ENCODE data around the gene BTBD9. TPM values are rescaled to one million over a fixed set of nuclear protein-coding genes. Genes with fewer than 3 reads are reported as not detected.

BTBD9 gene
- total RNA-seq, 1 donor from 2014 or later, result 18.1 TPM

- DNase-seq (no peak), ATAC-seq (no peak)
- intact Hi-C loops (cut with micrococcal nuclease), result no loop called here
Observed at GRCh38 chr6:38346291-38347079, 293.2 kb downstream of the BTBD9 start.

GRCh38 chr6:38345586-38345985 lies 294.1 kb downstream of the BTBD9 start:
- DNase-seq (no peak), ATAC-seq (no peak)
- intact Hi-C loops (cut with micrococcal nuclease), result no loop called here

- no peak for ATAC-seq
- DNase-seq, result no peak
- intact Hi-C loops (cut with micrococcal nuclease), result no loop called here
Observed at GRCh38 chr6:38341496-38341895, 298.2 kb downstream of the BTBD9 start.

GRCh38 chr6:38339914-38340313 lies 299.8 kb downstream of the BTBD9 start:
- no peak for DNase-seq
- ATAC-seq, result no peak
- intact Hi-C loops (cut with micrococcal nuclease), result no loop called here

- ATAC-seq (no peak), DNase-seq (no peak)
- intact Hi-C loops (cut with micrococcal nuclease), result no loop called here
Observed at GRCh38 chr6:38337819-38338465, 301.8 kb downstream of the BTBD9 start.

- ATAC-seq (no peak), DNase-seq (no peak)
- intact Hi-C loops (cut with micrococcal nuclease), result no loop called here
Observed at GRCh38 chr6:38336922-38337321, 302.8 kb downstream of the BTBD9 start.

- no peak for ATAC-seq
- intact Hi-C loops (cut with micrococcal nuclease), result no loop called here
- no peak for DNase-seq
Observed at GRCh38 chr6:38326837-38327236, 312.9 kb downstream of the BTBD9 start.

- intact Hi-C loops (cut with micrococcal nuclease), result no loop called here
- DNase-seq, result no peak
- ATAC-seq, result no peak
Observed at GRCh38 chr6:38323216-38323615, 316.5 kb downstream of the BTBD9 start.

- no peak for ATAC-seq
- intact Hi-C loops (cut with micrococcal nuclease), result no loop called here
- DNase-seq, result no peak
Observed at GRCh38 chr6:38322138-38322537, 317.6 kb downstream of the BTBD9 start.

- ATAC-seq (no peak), DNase-seq (no peak)
- intact Hi-C loops (cut with micrococcal nuclease), result no loop called here
Observed at GRCh38 chr6:38320843-38321242, 318.9 kb downstream of the BTBD9 start.

GRCh38 chr6:38320358-38320757 lies 319.4 kb downstream of the BTBD9 start:
- DNase-seq, result no peak
- no peak for ATAC-seq
- intact Hi-C loops (cut with micrococcal nuclease), result no loop called here

GRCh38 chr6:38319256-38320212 lies 320.2 kb downstream of the BTBD9 start:
- intact Hi-C loops (cut with micrococcal nuclease), result no loop called here
- DNase-seq (no peak), ATAC-seq (no peak)

GRCh38 chr6:38316099-38316868 lies 323.4 kb downstream of the BTBD9 start:
- intact Hi-C loops (cut with micrococcal nuclease), result no loop called here
- DNase-seq (no peak), ATAC-seq (no peak)

- no peak for ATAC-seq
Observed at GRCh38 chr6:38311201-38311600, 328.5 kb downstream of the BTBD9 start.

GRCh38 chr6:38310061-38310460 lies 329.7 kb downstream of the BTBD9 start:
- peak; percentile 90 for ATAC-seq
- intact Hi-C loops (cut with micrococcal nuclease), result no loop called here
- peak; percentile 42 for DNase-seq

More at GRCh38 chr6:38311201-38311600, 328.5 kb downstream of the BTBD9 start:
- intact Hi-C loops (cut with micrococcal nuclease), result no loop called here
- no peak for DNase-seq

GRCh38 chr6:38307740-38308139 lies 332.0 kb downstream of the BTBD9 start:
- DNase-seq, result no peak
- intact Hi-C loops (cut with micrococcal nuclease), result no loop called here
- ATAC-seq, result no peak

- intact Hi-C loops (cut with micrococcal nuclease), result no loop called here
- DNase-seq (no peak), ATAC-seq (peak; percentile 28)
Observed at GRCh38 chr6:38306931-38307330, 332.8 kb downstream of the BTBD9 start.

- ATAC-seq, result peak; percentile 42
- no peak for DNase-seq
- intact Hi-C loops (cut with micrococcal nuclease), result no loop called here
Observed at GRCh38 chr6:38305995-38306681, 333.6 kb downstream of the BTBD9 start.
